GM19351 (cell line): ENCODE results near the gene TNN.

ENCODE experiments used
- ATAC-seq: cut with Tn5 transposase; IDR thresholded peaks from one replicate; pipeline ENCODE4 v1.9.1; 2021; ENCODE audit warnings: mild to moderate bottlenecking, moderate library complexity; ENCODE audit not compliant: unreplicated experiment

TNN gene

DNA sequence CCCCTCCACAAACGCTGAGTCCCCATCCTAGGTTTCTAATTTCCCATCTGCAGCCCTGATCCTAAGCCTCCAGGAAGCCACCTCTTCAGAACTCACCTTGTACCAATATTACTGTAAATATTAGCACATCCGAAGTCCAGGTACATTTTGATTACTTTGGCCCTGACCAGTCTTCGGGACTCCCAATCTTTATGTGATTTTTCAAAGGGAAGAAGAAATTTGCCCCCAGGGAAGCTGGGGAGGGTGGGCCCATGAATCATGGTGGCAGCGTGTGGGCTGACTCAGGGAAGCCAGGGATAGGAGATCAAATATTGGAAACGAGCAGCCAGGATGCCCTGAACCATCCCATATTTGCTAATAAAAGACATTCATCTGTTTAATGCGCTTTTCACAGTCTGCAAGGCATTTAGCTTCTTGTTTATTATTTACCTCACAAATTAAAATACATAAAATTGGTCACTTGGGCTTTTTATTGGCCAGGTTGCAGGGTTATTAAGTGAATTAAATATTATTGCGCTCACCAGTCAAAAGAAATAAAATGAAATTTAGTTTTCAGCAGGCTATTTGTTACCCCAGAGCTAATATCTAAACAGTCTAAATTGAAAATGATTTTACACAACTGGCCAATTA is 78.4 kb downstream of the TNN start:
- no peak for ATAC-seq

DNA sequence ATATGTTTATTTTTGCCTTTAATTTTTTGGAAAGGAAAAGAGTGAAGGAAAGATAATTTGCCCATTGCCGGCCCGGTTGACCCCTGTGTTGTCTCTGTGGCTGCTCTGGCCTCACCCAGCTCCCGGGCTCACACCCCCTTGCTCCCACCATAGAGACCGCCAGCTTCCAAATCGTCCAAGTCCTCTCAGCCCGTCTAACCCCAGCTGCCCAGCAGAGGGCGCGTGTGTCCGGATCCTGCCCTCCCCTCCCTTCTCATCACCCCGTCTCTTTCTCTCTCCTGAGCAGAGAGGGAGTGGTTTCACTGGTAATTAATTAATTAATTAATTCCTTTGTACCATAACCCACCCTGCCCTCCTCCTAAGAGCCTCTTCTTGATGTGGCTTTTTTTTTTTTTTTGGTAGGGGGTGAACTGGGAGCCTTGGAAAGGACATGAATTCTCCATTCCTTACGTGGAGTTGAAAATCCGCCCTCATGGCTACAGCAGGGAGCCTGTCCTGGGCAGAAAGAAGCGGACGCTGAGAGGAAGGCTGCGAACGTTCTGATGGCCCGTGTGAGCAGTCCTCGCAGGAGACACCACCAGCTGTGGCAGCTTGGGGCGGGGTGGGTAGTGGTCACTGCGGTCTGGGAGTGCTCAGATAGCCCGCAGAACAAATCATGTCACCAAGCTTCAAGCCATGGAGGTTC is 79.0 kb downstream of the TNN start:
- ATAC-seq, result peak; percentile 46

DNA sequence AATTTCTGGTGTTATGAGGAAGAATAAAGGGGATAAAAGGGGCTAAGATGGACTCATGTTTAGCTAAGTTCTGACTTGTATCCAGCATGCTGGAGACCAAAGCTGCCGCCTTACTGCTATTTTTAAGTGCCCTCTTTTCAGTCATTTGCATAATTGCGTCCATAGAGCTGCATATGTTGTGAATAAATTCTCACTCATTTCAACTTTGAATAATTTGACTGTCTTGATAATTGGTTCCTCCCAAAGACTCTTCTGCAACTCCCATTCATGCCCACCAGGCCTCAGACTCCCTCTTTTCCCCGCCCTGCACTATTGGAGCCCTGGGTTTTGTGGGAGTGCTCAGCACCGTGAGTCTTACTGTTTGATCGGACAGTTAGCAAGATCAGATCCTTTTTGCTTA is 79.9 kb downstream of the TNN start:
- ATAC-seq, result no peak

DNA sequence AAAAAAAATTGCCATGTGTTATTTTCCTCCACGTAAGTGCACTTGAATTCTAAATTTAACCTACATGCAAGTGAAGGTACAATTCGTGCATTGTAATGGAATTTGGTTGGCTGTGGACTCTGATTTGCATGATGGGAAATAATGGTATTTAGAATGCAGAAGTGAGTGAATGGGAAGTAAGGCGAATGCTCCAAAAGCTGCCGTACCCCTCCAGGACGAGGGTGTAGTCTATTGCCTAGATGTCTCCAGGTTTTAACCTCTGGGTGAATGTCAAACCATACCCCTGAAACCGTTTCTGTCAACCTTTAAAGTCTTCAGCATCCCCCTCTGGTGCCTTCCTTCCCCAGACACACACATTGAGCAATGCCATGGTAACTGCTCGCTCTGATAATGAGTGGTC is 80.4 kb downstream of the TNN start:
- ATAC-seq, result no peak

DNA sequence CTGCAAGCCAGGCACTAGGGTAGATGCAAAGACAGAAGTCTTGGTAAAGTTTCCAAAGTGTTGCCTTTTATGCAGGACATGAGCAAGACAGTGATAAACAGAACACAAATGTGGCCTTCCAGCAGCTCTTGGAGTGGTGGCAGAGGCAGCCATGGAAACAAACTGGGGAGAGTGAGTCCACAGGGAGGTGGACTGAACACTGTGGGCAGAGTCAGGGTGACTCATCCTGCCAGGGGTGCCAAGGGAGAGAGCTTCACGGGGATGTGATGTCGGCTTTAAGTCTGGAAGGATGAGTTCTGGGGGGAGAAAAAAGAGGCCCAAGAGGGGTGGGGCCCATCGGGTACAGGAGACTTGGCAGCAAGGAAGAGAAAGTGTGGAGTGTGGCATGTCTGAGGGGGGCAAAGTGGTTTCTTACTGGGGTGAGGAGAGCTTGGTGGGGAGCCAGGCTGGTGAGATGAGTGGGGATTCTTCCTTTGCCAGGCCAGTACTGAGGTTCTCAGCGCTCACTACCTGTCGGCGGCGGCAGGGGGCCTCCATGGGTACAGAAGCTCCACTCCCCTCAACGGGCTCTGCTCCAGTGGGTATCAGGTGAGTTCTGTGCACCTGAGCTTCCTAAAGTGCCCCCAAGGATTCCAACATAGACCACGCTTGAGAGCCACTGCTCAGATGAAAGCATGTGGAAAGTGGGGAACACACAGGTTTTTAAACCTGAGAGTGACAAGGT is 83.1 kb downstream of the TNN start:
- ATAC-seq, result no peak

DNA sequence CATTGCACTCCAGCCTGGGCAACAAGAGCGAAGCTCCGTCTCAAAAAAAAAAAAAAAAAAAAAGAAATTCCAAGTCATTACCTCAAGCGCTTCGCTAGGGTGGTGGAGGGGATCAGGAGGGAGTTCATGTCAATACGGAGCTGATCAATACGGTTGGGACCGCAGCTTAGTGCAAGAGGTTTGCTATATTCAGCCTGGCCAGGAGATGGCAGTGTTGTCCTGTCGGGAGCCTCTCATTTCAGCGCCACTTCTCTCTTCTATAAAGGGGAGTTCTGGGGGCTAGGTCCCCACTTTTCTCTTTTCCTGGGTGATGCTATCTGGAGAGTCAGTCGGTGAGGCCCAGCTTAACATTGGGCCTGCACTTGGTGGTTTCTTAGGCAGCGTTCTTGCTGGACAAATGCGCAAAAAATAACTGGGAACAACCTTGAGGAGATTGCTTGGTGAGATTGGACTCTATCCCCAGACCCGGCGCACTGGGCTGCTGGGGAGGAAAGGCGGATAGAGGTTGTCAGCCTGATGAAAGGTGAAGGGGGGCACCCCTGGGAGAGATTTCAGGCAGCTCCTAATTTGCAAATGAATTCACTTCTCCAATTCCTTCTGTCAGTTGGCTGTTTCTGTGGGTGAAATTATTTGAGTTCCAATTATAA is 84.5 kb downstream of the TNN start:
- peak; percentile 64 for ATAC-seq

DNA sequence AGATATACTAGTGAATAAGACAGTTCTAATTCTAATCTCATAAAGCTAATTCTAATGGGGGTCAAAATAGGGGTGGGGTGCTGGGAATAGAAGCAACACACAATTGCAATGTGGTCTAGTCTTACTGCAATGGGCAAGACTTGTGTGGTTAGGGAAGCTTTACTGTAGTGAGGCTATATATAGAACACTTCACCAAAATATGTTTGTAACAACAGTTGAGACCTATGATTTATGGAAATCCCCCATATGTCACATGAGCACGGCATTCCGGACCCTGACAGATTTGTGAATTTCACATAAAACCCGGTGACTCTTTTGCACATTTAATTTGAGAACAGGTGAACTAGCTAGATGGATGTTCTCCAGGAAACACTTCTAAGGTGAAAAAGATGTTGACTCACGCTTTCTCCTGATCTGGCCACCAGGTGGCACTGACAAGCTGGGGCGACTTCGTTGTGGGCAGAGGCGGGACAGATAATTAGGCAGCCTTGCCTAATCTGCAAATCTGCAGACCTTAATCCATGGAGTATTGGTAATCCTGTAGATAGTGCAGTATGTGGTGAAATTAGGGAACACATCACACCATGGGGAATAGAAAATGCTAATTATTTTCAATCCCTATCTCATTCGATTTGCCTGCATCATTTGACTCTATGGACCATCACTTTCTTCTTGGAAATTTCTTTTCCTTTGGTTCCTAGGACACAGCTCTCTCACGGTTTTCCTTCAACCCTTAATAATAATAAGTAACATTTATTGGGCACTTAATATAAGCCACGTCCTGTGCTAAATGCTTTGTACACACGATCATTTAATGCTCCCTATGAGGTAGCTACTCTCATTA is 87.2 kb downstream of the TNN start:
- ATAC-seq, result no peak

DNA sequence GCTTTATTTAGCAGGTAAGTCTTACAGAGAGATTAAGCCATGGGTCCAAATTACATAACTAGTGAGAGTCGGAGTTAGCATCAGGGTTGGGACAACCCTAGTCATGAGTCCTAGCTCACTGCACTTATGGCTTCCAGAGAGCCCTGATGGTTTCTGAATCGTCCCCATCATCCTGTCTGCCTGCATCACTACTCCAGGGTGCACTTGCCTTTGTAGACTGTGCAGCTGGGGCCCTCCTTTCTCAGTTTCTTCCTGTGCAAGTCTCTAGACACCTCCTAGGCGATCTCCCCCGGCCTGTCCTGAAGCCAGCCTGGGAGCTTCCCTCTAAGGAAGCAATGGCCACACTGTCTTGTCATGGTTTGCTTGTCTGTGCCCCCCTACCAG is 87.8 kb downstream of the TNN start:
- no peak for ATAC-seq

DNA sequence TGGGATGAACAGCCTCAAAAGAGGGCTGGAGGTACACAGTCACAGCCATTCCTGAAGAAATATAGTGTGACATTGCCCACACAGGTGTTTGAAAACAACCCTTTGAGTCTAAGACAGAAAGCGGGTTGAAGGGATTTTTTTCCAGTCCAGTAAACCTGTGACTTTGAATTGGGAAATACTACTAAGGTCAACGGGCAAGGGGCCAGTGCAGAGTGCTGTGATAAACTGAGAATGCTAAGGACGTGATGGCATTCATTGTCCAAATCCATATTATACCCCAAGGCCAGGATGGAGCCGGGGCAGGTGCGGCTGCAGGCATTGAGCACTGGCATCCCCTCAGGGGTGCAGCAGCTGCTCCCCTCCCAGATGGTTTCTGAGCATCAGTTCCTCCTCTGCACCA is 88.3 kb downstream of the TNN start:
- no peak for ATAC-seq

DNA sequence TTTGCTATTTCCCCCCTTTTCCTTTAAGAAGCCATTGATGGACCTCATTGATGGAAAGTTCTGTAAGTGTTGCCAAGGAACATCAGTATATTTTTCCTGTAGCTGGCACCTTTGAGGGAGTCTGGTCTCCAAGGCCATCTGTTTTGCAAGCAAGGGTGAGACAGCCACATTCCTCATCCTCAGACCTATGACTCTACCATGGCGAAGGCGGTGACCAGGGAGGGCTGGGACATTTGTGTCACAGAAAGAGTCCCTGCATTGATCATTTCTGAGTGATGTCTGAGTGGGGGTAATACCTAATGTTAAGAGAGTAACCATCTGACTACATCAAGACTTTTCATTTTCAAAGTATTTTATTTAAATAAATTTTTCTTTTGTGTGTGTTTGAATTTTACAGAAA is 89.6 kb downstream of the TNN start:
- no peak for ATAC-seq

DNA sequence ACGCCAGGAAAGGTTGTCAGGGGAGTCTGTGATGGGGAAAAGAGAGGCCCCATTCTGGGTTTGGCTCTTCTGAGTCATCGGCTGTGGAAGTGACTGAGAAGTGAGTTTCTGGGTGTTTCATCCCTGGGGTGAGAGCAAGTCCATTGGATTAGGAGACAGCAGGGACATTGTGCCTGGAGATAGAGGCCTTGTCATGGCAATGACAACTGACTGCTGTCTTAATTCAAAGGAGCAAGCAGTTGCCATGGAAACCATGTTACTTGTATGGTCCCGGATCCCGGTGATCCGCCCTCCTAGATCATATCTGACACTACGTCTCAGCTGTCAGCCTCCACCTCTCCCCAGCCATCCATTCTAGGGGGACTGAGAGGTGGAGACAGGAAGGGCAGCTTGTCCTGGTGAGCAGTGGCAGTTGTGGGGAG is 90.5 kb downstream of the TNN start:
- ATAC-seq, result no peak

DNA sequence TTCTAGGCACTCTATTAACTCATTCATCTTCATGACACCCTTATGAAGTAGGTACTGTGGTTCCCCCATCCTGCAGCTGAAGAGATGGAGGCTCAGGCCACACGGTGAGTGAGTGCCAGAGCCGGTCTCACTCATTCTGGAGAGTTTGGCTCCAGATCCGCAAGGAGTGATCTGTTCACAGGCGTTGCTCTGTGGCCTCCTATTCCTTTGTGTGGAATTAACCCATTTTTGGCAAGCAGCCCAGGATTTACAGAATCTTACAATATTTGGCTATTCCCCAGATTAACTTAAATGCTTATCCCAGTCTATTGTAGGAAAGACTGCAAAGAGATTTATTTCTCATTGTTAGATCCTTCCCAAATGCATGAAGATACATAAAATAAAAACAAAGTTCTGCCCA is 95.3 kb downstream of the TNN start:
- ATAC-seq, result no peak

DNA sequence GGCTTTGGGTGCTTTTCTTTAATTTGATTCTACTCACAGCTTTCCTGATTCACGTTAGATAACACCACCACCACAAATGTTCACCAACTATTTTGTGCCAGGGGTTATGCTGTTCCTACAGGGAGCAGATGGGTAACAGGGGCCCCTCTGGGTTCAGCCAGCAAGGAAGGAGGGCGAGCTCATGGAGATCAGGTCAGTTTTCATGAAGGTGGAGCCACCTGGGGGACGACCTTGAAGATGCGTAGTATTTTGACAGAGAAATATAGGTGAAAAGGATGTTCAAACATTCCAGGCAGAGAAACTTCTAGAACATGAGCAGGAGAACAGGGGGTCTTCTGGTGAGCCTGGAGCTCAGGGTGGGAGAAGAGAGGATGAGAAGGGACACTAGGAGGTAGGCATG is 96.1 kb downstream of the TNN start:
- ATAC-seq, result no peak

DNA sequence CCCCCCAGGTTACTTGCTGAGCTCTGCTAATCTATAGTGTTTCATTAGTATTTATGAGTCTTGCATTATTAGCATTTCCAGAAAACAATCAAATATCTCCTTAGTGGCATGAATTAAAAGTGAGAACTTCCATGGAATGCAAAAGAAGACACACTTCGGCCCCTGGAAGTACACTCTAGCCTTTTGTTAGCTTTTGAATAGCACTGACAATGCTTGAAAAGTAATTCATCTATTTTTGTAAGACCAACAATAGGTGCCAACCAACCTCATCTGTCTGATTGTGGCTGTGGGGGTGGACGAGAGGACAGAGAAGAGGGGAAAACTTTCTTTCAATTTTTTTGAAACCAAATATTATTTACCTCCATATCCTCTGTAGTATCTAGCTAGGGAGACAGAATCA is 97.1 kb downstream of the TNN start:
- ATAC-seq, result no peak

DNA sequence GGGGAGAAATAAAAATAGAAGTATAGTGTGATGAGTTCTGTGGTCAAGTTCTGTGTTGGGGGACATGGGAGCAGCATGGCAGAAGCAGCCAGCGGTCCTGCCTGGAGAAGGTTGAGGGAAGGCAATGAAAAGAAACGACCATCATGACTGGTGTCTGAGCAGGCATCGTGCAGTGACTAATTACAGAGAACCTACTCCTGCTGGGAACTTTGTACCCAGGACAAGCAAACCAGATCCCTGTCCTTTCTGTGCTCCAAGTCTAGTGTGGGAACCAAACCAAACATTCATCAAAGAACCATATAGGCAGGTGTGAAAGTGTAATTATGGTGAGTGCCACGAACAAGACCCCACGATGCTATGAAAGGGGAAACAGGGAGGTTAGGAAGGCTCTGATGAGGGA is 99.1 kb downstream of the TNN start:
- ATAC-seq, result no peak

DNA sequence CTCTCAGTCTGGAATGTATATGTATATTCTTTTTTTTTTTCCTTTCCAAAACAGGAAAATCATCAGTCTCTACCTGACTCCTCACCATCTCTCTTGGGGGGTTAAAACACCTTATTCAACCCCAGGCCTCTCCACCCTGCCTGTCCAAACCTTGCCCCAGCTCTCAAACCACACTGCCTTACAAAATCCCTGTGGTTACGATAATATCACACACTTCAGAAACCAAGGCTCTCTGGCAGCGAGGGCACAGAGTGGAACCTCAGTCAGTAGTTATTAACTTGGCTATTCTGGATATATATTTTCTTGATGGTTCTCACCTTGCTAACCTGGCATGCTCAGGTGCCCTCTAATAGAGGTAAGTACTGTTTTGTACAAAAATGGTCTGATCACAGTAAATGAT is 100.2 kb downstream of the TNN start:
- no peak for ATAC-seq

DNA sequence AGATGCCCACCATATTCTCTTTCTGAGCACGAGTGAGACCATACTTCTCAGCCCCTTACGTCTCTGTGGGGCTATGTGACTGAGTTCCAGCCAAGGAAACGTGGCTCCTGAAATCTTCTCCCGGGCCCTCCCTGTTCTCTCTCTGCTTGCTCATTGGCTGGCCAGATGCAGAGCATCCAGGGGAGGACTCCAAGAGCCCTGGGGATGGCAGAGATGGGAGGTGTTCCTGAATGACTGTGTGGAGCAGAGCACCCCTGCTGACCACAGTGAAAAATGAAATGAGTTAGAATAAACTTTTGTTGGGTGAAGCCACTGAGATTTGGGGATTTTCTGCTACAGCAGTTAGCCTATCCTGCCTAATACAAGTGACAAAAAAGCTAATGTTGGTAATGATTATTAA is 101.1 kb downstream of the TNN start:
- no peak for ATAC-seq

DNA sequence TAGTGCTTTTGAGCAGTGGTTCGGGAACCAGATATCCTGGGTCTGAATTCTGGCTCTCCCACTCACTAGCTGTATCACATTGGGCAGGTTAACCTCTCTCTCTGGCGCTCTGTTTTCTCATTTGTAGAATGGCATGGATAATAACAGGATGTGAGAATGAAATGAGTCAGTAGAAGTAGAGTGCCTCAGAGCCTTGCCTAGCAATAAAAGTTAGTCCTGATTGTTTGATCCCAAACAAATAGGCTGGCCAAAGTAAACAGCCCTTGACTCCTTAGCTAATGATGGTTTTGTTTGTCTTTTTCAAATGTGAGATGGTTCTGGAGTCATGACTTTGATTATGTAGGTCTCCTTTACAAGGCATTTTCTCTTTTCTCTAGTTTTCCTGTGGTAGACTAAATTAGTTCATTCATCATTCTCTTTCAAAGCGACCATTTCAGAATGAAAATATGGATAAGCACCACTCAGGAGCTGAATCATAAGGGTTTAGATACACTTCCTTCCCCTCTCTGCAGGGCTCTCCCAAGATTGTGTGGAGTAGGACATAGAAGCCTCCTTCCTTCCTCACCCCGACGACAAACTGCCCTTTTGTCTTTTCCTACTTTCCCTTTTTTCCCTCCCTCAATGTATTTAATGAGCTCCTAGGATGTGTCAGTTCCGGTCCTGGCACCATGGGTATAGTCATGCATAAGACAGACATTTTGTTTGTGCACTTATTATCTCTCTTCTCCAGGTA is 101.8 kb downstream of the TNN start:
- ATAC-seq, result no peak

DNA sequence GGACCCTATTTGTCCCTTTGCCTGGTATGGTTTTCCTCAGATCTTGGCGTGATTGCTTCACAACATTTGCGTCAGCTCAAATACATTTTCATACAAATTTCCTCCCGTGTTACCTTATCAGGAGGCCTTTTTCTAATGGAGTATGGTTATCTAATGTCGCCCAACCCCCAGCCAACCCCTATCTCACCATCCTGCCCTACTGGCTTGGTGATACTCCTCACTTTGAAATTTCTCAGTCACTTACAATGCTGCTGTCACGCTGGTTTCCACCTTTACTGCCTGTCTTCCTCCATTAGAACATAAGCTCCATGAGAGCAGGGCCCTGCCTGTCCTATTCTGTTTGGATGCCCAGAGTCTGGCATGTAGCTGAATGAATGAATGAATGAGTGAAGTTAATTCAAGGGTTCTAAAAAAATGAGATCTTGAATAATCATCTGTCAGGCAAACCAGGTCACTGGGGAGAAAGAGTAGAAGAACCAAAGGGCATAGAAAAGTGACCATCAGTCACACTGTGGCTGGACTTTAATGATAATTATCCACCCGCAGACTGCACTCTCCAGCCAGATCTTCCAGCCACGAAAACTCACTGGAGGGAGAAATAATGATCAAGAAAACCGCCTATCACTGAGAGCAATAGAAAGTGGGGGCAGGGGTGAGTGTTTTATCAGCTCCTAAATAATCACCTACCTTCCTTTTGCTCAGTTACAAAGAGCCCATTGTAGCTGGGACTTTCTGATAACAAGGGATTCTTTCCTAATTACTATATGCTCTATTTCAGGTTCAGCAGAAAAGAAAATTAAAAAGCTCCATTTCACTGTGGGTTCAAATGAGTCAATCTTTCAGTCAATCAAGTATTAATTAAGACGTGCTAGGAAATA is 103.6 kb downstream of the TNN start:
- no peak for ATAC-seq
